DND-41 (cell line): ENCODE data around the gene HRH2.

Source experiments
- EZH2 ChIP-seq: IDR thresholded peaks from 3 replicates; pipeline ENCODE4 v1.6.1; 2012; ENCODE audit warnings: borderline replicate concordance, low read depth, mild to moderate bottlenecking, moderate library complexity, low read length, inconsistent platforms; ENCODE audit not compliant: severe bottlenecking
- TF ChIP-seq, protein P1 (sequence below): IDR thresholded peaks from 2 replicates; pipeline ENCODE4 v1.5.1; 2012; ENCODE audit warnings: borderline replicate concordance, low read length, moderate library complexity, mild to moderate bottlenecking; ENCODE audit not compliant: poor library complexity, severe bottlenecking; ENCODE audit errors: extremely low read depth

GRCh38 chr5:175709276-175709781, 51.5 kb downstream of the HRH2 start:
- no peak for TF ChIP-seq EZH2
- TF ChIP-seq, protein P1, sequence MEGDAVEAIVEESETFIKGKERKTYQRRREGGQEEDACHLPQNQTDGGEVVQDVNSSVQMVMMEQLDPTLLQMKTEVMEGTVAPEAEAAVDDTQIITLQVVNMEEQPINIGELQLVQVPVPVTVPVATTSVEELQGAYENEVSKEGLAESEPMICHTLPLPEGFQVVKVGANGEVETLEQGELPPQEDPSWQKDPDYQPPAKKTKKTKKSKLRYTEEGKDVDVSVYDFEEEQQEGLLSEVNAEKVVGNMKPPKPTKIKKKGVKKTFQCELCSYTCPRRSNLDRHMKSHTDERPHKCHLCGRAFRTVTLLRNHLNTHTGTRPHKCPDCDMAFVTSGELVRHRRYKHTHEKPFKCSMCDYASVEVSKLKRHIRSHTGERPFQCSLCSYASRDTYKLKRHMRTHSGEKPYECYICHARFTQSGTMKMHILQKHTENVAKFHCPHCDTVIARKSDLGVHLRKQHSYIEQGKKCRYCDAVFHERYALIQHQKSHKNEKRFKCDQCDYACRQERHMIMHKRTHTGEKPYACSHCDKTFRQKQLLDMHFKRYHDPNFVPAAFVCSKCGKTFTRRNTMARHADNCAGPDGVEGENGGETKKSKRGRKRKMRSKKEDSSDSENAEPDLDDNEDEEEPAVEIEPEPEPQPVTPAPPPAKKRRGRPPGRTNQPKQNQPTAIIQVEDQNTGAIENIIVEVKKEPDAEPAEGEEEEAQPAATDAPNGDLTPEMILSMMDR, result no peak
